GM12801 (cell line): ENCODE data around the gene PLEKHG4B.

Source experiments
- TF ChIP-seq, protein P1 (sequence below): IDR thresholded peaks from one replicate; pipeline ENCODE4 v1.5.1; 2011; ENCODE audit warnings: control low read depth; ENCODE audit not compliant: insufficient read length; ENCODE audit errors: extremely low read depth

The PLEKHG4B gene

DNA sequence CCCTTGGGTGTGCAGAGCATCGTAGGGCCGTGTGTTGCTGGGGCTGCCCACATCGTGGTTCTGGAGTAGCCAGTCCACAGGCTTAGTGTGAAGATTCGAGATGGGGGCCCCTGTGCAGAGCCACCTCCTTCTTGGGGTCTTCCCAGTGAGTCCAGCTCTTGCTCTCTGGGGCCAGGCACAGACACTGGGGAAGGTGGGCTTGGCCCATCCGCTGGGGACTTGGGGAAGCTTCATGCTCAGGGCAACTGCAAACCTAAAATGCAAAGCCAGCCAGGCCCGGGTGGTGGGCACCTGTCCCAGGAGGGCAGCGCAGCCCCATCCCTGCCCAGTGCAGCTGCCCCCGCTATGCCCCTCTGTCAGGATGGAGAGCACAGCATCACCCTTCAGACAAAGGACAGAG, 53.0 kb downstream of the PLEKHG4B start:
- TF ChIP-seq, protein P1, sequence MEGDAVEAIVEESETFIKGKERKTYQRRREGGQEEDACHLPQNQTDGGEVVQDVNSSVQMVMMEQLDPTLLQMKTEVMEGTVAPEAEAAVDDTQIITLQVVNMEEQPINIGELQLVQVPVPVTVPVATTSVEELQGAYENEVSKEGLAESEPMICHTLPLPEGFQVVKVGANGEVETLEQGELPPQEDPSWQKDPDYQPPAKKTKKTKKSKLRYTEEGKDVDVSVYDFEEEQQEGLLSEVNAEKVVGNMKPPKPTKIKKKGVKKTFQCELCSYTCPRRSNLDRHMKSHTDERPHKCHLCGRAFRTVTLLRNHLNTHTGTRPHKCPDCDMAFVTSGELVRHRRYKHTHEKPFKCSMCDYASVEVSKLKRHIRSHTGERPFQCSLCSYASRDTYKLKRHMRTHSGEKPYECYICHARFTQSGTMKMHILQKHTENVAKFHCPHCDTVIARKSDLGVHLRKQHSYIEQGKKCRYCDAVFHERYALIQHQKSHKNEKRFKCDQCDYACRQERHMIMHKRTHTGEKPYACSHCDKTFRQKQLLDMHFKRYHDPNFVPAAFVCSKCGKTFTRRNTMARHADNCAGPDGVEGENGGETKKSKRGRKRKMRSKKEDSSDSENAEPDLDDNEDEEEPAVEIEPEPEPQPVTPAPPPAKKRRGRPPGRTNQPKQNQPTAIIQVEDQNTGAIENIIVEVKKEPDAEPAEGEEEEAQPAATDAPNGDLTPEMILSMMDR = no peak

DNA sequence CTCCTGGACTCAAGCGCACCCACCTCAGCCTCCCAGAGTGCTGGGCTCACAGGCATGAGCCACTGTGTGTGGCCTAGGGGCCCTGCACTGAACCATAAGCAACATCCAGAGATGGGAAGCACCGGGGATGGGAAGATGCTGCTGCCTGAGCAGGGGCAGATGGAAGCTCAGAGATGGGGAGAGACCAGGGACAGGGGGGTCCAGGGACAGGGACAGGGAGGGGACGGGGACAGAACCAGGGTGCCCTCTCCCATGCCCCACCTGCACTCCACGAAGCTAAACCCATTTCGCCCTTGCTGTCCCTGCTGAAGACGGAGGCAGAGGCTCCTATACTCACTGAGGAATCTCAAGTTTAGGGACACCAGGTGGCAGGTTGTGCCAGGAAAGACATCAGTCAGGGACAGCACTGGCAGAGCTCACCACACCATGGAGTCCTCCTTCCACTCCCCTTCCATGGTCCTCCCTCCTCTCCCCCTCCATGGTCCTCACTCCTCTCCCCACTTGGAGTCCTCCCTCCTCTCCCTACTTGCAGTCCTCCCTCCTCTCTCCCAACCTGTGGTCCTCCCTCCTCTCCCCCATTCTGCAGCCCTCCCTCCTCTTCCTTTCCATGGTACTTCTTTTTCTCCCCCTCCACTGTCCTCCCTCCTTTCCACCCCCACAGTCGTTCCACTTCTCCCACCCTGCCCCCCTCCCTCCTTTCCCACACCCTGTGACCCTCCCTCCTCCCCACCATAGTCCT, 53.8 kb downstream of the PLEKHG4B start:
- TF ChIP-seq, protein P1 = no peak

GRCh38 chr5:147751-148150, 55.8 kb downstream of the PLEKHG4B start:
- TF ChIP-seq, protein P1 = no peak

- TF ChIP-seq, protein P1 = no peak
These were observed 57.9 kb downstream of the PLEKHG4B start for GRCh38 chr5:149745-150485.

- TF ChIP-seq, protein P1 = no peak
These were observed 58.8 kb downstream of the PLEKHG4B start for GRCh38 chr5:150746-151145.

- TF ChIP-seq, protein P1 = no peak
These were observed 60.1 kb downstream of the PLEKHG4B start for GRCh38 chr5:152077-152476.

GRCh38 chr5:153256-153655, 61.3 kb downstream of the PLEKHG4B start:
- TF ChIP-seq, protein P1 = no peak
